SK-N-SH (cell line): ENCODE measurements around the gene PXT1. TPM values are rescaled to one million over a fixed set of nuclear protein-coding genes. Genes with fewer than 3 reads are reported as not detected.

Source experiments
- CTCF ChIA-PET: fragments of 300-600, 350-600 bp; formaldehyde crosslinking; extraction: SDS; loops from one replicate; lab custom pipeline; 2021; lab: Yijun Ruan, JAX
- POLR2A ChIA-PET: fragments of 350-600 bp; sonication (Branson Sonifier 250); formaldehyde crosslinking; extraction: SDS; loops from one replicate; lab custom pipeline; 2020; ENCODE audit warnings: antibody characterized with exemption, inconsistent platforms; lab: Yijun Ruan, JAX
- DNase-seq: peaks from one replicate; pipeline ENCODE4 v3.0.0; 2012
- H2AFZ ChIP-seq: fragments of 200-600 bp; sonication (generic); 2 replicates; pipeline ENCODE4 v1.8.1; 2016; ENCODE audit warnings: antibody characterized with exemption, mild to moderate bottlenecking, low read depth
- H3F3A ChIP-seq: fragments of 200-600 bp; sonication (generic); replicated peaks from 2 replicates; pipeline ENCODE3; 2016; ENCODE audit warnings: antibody characterized with exemption, mild to moderate bottlenecking; ENCODE audit not compliant: insufficient read depth
- H3K27ac ChIP-seq, 2 experiments: fragments of 200-500 bp in 1 of 2; fragments of 200-600 bp in 1 of 2; sonication (Bioruptor generic) in 1 of 2; sonication (generic), shearing (Covaris generic) in 1 of 2; 2 replicates each; pipeline versions ENCODE4 v1.5.1 to v1.6.1; 2014 to 2016; ENCODE audit warnings: low read depth in 2 of 2, inconsistent platforms in 1 of 2, low read length in 1 of 2, mild to moderate bottlenecking in 1 of 2, mixed read lengths in 1 of 2
- H3K27me3 ChIP-seq: fragments of 200-600 bp; sonication (generic), shearing (Covaris generic); 2 replicates; pipeline ENCODE4 v1.6.1; 2016; ENCODE audit warnings: mixed run types; ENCODE audit not compliant: insufficient read depth
- H3K36me3 ChIP-seq, 2 experiments: fragments of 200-500 bp in 1 of 2; fragments of 200-600 bp in 1 of 2; sonication (Bioruptor generic) in 1 of 2; sonication (generic) in 1 of 2; replicated peaks in 1 of 2; 2 replicates each; pipeline versions ENCODE3 to v1.5.1; 2014 to 2016; ENCODE audit warnings: low read length in 1 of 2, mild to moderate bottlenecking in 1 of 2; ENCODE audit not compliant: insufficient read depth in 2 of 2, control insufficient read depth in 1 of 2
- H3K4me1 ChIP-seq, 2 experiments: fragments of 200-500 bp in 1 of 2; fragments of 200-600 bp in 1 of 2; sonication (Bioruptor generic) in 1 of 2; sonication (generic), shearing (Covaris generic) in 1 of 2; 2 replicates each; pipeline versions ENCODE4 v1.5.1 to v1.6.1; 2014 to 2016; ENCODE audit warnings: low read depth in 1 of 2, low read length in 1 of 2, mixed run types in 1 of 2; ENCODE audit not compliant: insufficient read depth in 2 of 2, control insufficient read depth in 1 of 2
- H3K4me2 ChIP-seq: fragments of 200-600 bp; sonication (generic), shearing (Covaris generic); 2 replicates; pipeline ENCODE4 v1.6.1; 2017; ENCODE audit warnings: mixed run types
- H3K4me3 ChIP-seq, 2 experiments: fragments of 200-500 bp in 1 of 2; fragments of 200-600 bp in 1 of 2; sonication (Bioruptor generic) in 1 of 2; sonication (generic), shearing (Covaris generic) in 1 of 2; 2 replicates each; pipeline versions ENCODE4 v1.5.1 to v1.8.1; 2014 to 2016; ENCODE audit warnings: low read depth in 2 of 2, inconsistent platforms in 1 of 2, low read length in 1 of 2, mild to moderate bottlenecking in 1 of 2, mixed read lengths in 1 of 2, moderate library complexity in 1 of 2
- H3K79me2 ChIP-seq: fragments of 200-600 bp; sonication (generic); 2 replicates; pipeline ENCODE4 v1.8.1; 2017; ENCODE audit warnings: mild to moderate bottlenecking; ENCODE audit not compliant: insufficient read depth
- H3K9ac ChIP-seq: fragments of 200-600 bp; sonication (generic); 2 replicates; pipeline ENCODE4 v1.6.1; 2017; ENCODE audit warnings: mixed run types
- H3K9me2 ChIP-seq: fragments of 200-600 bp; sonication (generic); 2 replicates; pipeline ENCODE4 v1.6.1; 2017; ENCODE audit warnings: mixed run types
- H3K9me3 ChIP-seq: fragments of 200-600 bp; sonication (generic); 2 replicates; pipeline ENCODE4 v1.6.1; 2017; ENCODE audit warnings: mixed run types, mild to moderate bottlenecking, moderate library complexity
- H4K20me1 ChIP-seq: fragments of 200-600 bp; sonication (generic); 2 replicates; pipeline ENCODE4 v1.6.1; 2017; ENCODE audit warnings: mild to moderate bottlenecking, mixed run types; ENCODE audit not compliant: insufficient read depth
- FOXJ3 ChIP-seq: sonication (generic); formaldehyde crosslinking; IDR thresholded peaks from 2 replicates; pipeline ENCODE4 v1.5.1; 2020; ENCODE audit warnings: mild to moderate bottlenecking, missing genetic modification reagents
- GATA2 ChIP-seq: sonication (generic); formaldehyde crosslinking; IDR thresholded peaks from 2 replicates; pipeline ENCODE4 v1.5.0; 2020; ENCODE audit warnings: mild to moderate bottlenecking, missing genetic modification reagents
- JUND ChIP-seq: IDR thresholded peaks from 2 replicates; pipeline ENCODE4 v1.4.0; 2012
- RAD21 ChIP-seq: IDR thresholded peaks from 2 replicates; pipeline ENCODE4 v1.6.1; 2012; ENCODE audit warnings: mild to moderate bottlenecking, low read length
- RCOR1 ChIP-seq: fragments of 150-350 bp; IDR thresholded peaks from 2 replicates; pipeline ENCODE4 v1.6.1; 2017; ENCODE audit warnings: antibody characterized with exemption, low read length
- RFX5 ChIP-seq: IDR thresholded peaks from 2 replicates; pipeline ENCODE4 v1.6.1; 2012; ENCODE audit warnings: mild to moderate bottlenecking, improper control_type of control experiment, low read length
- SMC3 ChIP-seq: IDR thresholded peaks from 2 replicates; pipeline ENCODE4 v1.6.1; 2012; ENCODE audit warnings: low read depth, low read length, improper control_type of control experiment
- WGBS: methylation state at CpG from one replicate; pipeline ENCODE4 v1.1.6; 2017; ENCODE audit warnings: low lambda C conversion rate; 5-methylcytosine and 5-hydroxymethylcytosine counted together
- polyA plus RNA-seq, 3 experiments: library from polyadenylated mRNA; depleted of rRNA; stranded (reverse); fragments of >200 nt; gene quantifications; 2 replicates each; pipeline ENCODE4 v1.2.3, GENCODE V29; 2012
- TF ChIP-seq, protein P1 (sequence below): fragments of 150-350 bp; IDR thresholded peaks from 2 replicates; pipeline ENCODE4 v1.6.1; 2017; ENCODE audit warnings: antibody characterized with exemption, low read length, low read depth, borderline replicate concordance
- TF ChIP-seq, protein P2 (sequence below): IDR thresholded peaks from 2 replicates; pipeline ENCODE4 v1.4.0; 2012; ENCODE audit warnings: low read depth, borderline replicate concordance
- TF ChIP-seq, protein P3 (sequence below): fragments of 200-600 bp; sonication (generic); IDR thresholded peaks from 2 replicates; pipeline ENCODE4 v1.6.1; 2017; ENCODE audit warnings: antibody characterized with exemption, mild to moderate bottlenecking, moderate library complexity

PXT1 gene
- polyA plus RNA-seq, 1 of the 3 experiments (the other 2 are of a cell fraction), result not detected

DNA sequence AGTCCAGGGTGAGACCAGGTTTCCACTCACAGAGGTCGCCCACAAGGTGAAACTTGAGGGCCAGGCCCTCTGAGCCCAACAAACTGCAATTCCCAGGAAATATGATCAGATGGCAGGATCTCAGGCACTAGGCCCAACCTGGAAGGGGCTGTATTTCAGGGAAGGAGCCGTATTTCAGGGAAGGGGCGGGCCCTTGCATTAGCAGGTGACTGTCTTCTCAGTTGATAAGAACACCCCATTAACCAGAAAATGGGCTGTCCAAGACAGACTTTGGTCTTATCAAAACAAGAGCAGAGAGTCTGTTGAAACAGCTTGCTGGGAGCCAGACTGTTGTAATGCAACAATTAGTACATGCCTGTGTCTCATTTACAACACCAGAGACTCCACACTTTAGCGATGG, 95.0 kb downstream of the PXT1 start:
- Histone ChIP-seq H3K4me1 (peaks cover 6 to 9% of the 10 kb centered on the region in 2 experiments; a peak in 2 of 4 replicates), H3K4me3 (no peak overlapping the region), H3K9me3 (no peaks in the 10 kb centered on the region), H4K20me1 (no peaks in the 10 kb centered on the region), H3K9me2 (no peaks in the 10 kb centered on the region), H3K9ac (no peak overlapping the region), H3K4me2 (no peak overlapping the region), H3K36me3 (no peaks in the 10 kb centered on the region), H3K27me3 (no peaks in the 10 kb centered on the region), H2AFZ (no peak overlapping the region), H3K79me2 (no peaks in the 10 kb centered on the region), H3F3A (no peaks in the 10 kb centered on the region), H3K27ac (no peak overlapping the region)
- 89% methylated on average over 4 of the region's 4 CpGs for whole genome bisulfite sequencing
- TF ChIP-seq GATA2 (CRISPR knock-in tag), result no peak
- TF ChIP-seq, protein P1, sequence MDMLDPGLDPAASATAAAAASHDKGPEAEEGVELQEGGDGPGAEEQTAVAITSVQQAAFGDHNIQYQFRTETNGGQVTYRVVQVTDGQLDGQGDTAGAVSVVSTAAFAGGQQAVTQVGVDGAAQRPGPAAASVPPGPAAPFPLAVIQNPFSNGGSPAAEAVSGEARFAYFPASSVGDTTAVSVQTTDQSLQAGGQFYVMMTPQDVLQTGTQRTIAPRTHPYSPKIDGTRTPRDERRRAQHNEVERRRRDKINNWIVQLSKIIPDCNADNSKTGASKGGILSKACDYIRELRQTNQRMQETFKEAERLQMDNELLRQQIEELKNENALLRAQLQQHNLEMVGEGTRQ, result no peak
- POLR2A ChIA-PET, result interaction anchor here (0.6 kb wide), 1 partner anchor 261 kb away, joined by 5 read pairs; no protein-coding TSS in a partner anchor
- CTCF ChIA-PET, result interaction anchor here (2.3 to 9.3 kb wide), 2 partner anchors 12 to 45 kb away, joined by 7 to 69 read pairs; no protein-coding TSS in a partner anchor
- DNase-seq, result no peak

DNA sequence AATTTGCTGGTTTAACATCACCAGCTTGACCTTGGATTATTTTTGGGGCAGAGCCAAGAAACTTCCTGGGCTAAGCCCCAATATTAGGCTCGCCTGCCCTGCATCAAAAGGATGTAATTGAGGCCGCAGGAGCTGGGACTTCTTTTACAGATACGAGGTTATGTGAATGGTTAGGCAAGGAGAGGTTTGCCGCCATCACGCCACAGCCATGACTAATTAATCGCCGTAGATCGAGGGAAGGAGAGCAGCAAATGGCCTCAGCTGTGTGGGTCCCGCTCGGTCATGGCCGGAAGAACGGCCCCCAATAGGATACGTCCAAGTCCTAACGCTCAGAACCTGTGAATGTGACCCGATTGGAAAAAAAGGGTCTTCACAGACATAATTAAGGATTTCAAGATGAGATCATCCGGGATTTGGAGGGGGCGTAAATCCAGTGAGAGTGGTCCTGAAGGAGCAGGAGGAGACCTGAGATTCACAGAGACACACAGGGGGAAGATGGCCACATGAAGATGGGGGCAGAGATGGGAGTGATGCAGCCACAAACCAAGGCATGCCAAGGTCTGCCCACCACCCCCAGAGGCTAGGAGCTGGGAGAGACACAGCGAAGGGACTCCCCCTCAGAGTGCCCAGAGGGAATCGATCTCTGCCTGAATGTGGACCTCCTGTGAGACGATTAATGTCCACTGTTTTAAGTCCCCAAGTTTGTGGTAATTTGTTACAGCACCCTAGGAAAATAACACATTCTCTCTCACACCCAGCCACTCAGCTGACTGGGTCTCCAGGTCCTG, 96.0 kb downstream of the PXT1 start:
- TF ChIP-seq RAD21 (no peak), FOXJ3 (CRISPR knock-in tag) (no peak), SMC3 (no peak), RFX5 (no peak), RCOR1 (no peak), JUND (no peak)
- TF ChIP-seq, protein P2, sequence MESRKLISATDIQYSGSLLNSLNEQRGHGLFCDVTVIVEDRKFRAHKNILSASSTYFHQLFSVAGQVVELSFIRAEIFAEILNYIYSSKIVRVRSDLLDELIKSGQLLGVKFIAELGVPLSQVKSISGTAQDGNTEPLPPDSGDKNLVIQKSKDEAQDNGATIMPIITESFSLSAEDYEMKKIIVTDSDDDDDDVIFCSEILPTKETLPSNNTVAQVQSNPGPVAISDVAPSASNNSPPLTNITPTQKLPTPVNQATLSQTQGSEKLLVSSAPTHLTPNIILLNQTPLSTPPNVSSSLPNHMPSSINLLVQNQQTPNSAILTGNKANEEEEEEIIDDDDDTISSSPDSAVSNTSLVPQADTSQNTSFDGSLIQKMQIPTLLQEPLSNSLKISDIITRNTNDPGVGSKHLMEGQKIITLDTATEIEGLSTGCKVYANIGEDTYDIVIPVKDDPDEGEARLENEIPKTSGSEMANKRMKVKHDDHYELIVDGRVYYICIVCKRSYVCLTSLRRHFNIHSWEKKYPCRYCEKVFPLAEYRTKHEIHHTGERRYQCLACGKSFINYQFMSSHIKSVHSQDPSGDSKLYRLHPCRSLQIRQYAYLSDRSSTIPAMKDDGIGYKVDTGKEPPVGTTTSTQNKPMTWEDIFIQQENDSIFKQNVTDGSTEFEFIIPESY, result no peak
- TF ChIP-seq, protein P1, result no peak
- TF ChIP-seq, protein P3, sequence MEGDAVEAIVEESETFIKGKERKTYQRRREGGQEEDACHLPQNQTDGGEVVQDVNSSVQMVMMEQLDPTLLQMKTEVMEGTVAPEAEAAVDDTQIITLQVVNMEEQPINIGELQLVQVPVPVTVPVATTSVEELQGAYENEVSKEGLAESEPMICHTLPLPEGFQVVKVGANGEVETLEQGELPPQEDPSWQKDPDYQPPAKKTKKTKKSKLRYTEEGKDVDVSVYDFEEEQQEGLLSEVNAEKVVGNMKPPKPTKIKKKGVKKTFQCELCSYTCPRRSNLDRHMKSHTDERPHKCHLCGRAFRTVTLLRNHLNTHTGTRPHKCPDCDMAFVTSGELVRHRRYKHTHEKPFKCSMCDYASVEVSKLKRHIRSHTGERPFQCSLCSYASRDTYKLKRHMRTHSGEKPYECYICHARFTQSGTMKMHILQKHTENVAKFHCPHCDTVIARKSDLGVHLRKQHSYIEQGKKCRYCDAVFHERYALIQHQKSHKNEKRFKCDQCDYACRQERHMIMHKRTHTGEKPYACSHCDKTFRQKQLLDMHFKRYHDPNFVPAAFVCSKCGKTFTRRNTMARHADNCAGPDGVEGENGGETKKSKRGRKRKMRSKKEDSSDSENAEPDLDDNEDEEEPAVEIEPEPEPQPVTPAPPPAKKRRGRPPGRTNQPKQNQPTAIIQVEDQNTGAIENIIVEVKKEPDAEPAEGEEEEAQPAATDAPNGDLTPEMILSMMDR, result no peak
- Histone ChIP-seq H3K36me3 (no peaks in the 10 kb centered on the region), H3K4me2 (no peak overlapping the region), H3K27me3 (no peaks in the 10 kb centered on the region), H3K9me2 (no peaks in the 10 kb centered on the region), H3K79me2 (no peaks in the 10 kb centered on the region), H2AFZ (no peak overlapping the region), H4K20me1 (no peaks in the 10 kb centered on the region), H3K9ac (no peak overlapping the region), H3K4me3 (no peak overlapping the region), H3K9me3 (no peaks in the 10 kb centered on the region), H3F3A (no peaks in the 10 kb centered on the region), H3K27ac (no peak overlapping the region), H3K4me1 (peaks cover 6 to 9% of the 10 kb centered on the region in 2 experiments; a peak in 2 of 4 replicates)
- POLR2A ChIA-PET, result no interaction called here
- WGBS, result 93% methylated on average over 18 of the region's 20 CpGs
- CTCF ChIA-PET, result interaction anchor here (0.7 to 9.3 kb wide), 6 partner anchors 12 to 44 kb away, joined by 4 to 69 read pairs (median 6); no protein-coding TSS in a partner anchor
- DNase-seq, result no peak
